ENCODE results near the gene LSM11.

Gene LSM11

GRCh38 chr5:157732596-157733262 is 10.8 kb upstream of the LSM11 start:
- DNase-seq = no peak

- no peak for DNase-seq
Measured at GRCh38 chr5:157734436-157734835, 9.1 kb upstream of the LSM11 start.

- no peak for DNase-seq
Measured at GRCh38 chr5:157735991-157736390, 7.5 kb upstream of the LSM11 start.

GRCh38 chr5:157739388-157740228 is 3.9 kb upstream of the LSM11 start:
- DNase-seq = peak in 3 of 58 donors; percentile 8 to 29 (median 11)

GRCh38 chr5:157740229-157740610 is 3.3 kb upstream of the LSM11 start:
- DNase-seq = no peak

DNA sequence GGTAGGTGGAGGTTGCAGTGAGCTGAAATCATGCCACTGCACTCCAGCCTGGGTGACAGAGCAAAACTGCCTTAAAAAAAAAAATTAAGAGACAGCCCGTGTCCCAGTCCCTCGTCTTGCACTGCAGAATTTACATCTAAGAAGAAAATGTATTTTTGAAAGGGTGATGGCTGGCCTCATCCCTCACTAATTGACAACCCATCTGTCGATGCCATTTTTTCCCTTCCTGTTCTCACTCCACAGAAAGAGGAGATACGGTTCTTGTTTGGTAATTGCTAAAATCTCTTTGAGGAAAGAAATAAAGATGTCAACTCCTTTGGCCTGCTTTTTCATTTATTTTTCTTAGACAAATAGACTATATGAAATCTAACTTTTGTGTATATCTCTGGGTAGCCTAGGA is 2.4 kb upstream of the LSM11 start:
- no peak for DNase-seq

- peak in 8 of 58 donors; percentile 4 to 46 (median 16) for DNase-seq
Measured at GRCh38 chr5:157744051-157745011, 819 bp downstream of the LSM11 start.

GRCh38 chr5:157745041-157745456 is 1.5 kb downstream of the LSM11 start:
- DNase-seq = peak in 2 of 58 donors; percentile 3 to 22

- no peak for DNase-seq
Measured at GRCh38 chr5:157747173-157747740, 3.7 kb downstream of the LSM11 start.

GRCh38 chr5:157747766-157748700 is 4.5 kb downstream of the LSM11 start:
- DNase-seq = no peak

DNA sequence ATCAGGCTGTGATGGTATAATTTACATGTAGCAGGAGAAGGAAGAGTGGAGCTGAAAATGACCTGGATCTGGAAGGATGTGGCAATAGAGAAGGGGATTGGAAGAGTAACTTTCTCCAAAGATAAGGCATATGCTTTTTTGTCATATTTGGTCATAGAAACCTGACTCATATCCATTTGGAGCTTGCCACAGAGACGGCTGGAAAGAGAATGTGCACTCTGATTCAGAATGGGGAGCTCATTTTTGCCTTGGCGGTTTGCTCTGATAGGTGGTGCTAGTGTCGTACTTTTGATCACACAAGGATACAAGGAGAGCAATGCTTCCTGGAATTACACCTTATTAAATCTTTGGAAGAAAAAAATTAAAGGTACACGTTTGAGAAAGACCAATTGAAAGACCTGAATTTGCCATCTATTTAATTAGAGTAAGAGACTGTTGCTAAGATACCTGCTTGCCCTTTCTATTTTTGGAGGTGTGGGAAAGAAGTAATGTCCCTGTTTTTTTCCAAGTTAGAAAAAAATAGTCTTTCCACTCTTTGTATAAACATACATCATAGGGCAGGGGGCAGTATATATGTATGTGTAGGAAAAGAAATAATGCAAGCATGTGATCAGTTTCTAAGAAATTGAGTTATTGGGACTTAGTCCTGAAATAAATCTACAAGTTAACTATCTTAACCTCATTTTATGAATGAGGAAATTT is 5.4 kb downstream of the LSM11 start:
- DNase-seq = peak in 6 of 58 donors; percentile 2 to 49 (median 19)

GRCh38 chr5:157749462-157749799 is 5.9 kb downstream of the LSM11 start:
- DNase-seq = no peak

- DNase-seq = no peak
Measured at GRCh38 chr5:157750320-157750719, 6.8 kb downstream of the LSM11 start.

DNA sequence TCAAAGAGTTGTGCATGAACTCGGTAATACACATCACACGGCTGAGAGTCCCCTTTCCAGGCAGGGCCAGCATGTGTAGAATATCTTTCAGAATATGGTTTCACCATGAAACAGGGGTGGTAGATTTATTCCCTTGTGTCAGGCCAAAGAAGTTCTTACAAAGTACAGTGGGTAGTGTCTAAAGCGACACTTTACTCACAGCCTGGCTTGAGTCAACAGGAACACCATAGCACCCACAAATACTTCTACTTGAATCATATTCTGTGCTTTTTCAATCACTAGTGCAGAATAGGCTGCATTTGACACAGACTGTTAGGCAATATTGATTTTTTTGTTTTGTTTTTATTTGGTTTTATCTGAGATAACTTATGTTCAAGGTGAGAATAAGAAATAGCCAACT is 12.6 kb downstream of the LSM11 start:
- DNase-seq = no peak

DNA sequence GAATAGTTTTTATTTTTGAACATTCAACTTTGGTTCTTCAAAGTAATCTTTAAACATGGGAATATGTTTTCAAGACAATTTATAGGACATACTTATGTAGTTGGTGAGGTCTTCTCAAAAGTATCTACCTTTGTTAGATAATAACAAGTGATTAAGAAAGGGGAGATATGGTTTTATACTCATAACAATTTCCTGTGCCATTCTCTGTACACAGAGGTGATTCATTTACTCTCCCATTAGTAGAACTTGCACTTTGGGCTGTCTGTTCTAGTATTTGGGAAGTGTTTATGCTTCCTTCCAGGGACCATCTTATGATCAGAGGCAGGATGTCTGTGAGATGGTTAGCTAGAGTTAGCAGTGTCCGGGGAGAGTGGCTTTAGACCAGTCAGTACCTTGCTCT is 15.2 kb downstream of the LSM11 start:
- DNase-seq = no peak

DNA sequence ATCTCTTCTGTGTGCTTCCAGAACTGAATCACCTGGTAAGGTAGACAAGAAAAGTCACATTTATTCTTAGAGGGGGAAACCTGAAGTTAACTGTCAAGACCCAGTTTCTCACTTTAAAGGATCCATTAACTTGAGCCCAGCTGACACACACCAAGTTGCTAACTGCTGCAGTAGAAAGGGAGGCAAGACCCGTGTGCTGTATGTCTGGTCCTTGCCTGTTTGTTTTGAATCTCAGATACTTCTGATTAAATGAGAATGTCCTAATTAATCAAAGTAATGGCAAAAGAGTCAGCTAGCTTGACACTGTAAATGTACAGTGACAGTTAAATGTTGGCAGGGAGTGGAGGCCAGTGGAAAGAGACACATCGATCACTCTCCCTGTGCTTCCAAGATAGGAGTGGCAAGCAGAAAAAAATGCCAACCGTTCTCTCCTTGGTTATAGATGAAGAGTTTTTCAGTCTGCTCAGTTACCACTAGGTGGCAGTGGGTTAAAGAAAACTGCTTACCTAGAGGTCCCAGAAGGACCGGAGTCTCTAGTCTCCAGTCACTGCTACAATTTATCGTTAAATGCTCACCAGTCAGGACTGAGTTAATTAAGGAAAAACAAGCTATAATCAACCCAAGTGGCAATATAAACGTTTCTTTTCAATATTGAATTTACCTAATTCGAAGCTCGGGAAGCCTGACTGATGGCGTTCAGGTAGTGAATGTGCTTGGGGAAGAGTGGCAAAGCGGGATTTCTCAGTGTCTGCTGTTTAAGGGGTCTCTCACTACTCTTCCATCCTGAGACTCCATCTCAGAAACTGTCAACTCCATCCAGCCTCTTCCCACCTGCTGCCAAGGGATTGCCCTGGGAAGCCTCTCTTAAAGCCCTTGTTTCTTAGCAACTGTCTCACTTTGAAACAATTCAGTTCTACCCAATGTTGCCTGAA is 18.4 kb downstream of the LSM11 start:
- peak in 6 of 58 donors; percentile 11 to 55 (median 18) for DNase-seq

DNA sequence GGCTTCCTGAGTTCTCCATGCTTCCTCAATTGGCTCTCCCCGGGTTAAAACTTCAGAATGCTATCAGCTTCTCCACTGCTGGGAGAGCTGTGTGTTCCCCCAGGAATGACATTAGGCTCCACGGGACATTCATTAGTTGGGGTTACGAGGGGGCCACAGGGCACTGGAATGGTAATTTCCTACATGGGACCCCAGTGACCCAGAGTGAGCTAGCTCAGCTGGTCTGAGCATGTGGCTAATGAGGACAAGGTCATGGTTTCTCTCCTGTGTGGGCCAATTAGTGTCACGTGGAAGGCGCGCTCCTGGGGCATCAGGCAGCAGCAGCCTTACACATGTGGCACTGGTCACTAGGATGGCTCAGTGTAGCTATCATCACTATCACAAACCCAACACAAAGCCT is 21.0 kb downstream of the LSM11 start:
- DNase-seq = no peak

DNA sequence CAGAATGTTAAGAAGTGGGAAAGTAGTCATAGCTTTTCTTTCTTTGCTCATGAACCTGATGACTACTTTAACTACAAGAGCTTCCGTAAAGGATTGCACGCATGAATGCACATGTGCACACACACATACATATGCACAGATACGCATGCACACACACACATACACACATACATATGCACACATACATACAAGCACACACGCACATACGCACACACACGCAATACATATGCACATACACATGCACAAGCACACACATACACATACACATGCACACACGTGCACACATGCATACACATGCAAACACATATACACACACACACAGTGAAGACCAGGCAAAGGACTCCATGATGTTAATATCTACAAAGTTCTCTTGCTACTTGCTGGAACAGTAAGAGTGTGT is 22.9 kb downstream of the LSM11 start:
- no peak for DNase-seq
